Heart left ventricle (tissue), 16 donors: ENCODE data around the gene ASB10. TPM values are rescaled to one million over a fixed set of nuclear protein-coding genes. Genes with fewer than 3 reads are reported as not detected.

ENCODE experiments used
- ATAC-seq, 4 donors: fragments of 200-7000 bp; cut with Tn5 transposase; one replicate each; pipeline ENCODE4 v1.9.1; 2020 to 2022; ENCODE audit warnings: moderate library complexity in 4 of 4, mild to moderate bottlenecking in 3 of 4, moderate number of reproducible peaks in 1 of 4
- DNase-seq, 5 donors: peaks; one replicate each; pipeline ENCODE4 v3.0.0-alpha.2; 2020
- H3K27ac ChIP-seq, 12 donors: fragments of 200-600 bp; sonication (generic) in 4 of 12; one replicate each; pipeline versions ENCODE4 v1.5.0 to v1.8.0; 2016 to 2022; ENCODE audit warnings: mild to moderate bottlenecking in 2 of 12
- H3K27me3 ChIP-seq, 9 donors: fragments of 200-600 bp; sonication (generic) in 2 of 9; one replicate each; pipeline versions ENCODE4 v1.5.1 to v1.8.0; 2016 to 2022; ENCODE audit warnings: mild to moderate bottlenecking in 3 of 9
- H3K36me3 ChIP-seq, 9 donors: fragments of 200-600 bp; sonication (generic) in 2 of 9; one replicate each; pipeline versions ENCODE4 v1.5.0 to v1.8.0; 2018 to 2022; ENCODE audit warnings: mild to moderate bottlenecking in 2 of 9
- H3K4me1 ChIP-seq, 12 donors: fragments of 200-600 bp; sonication (generic) in 4 of 12; one replicate each; pipeline versions ENCODE4 v1.5.0 to v1.8.0; 2016 to 2022; ENCODE audit warnings: mild to moderate bottlenecking in 3 of 12
- H3K4me3 ChIP-seq, 12 donors: fragments of 200-600 bp; sonication (generic) in 4 of 12; one replicate each; pipeline versions ENCODE4 v1.5.0 to v1.8.0; 2017 to 2022; ENCODE audit warnings: mild to moderate bottlenecking in 9 of 12, moderate library complexity in 4 of 12
- H3K9me3 ChIP-seq, 12 donors: fragments of 200-600 bp; sonication (generic) in 4 of 12; one replicate each; pipeline versions ENCODE4 v1.5.0 to v1.8.0; 2016 to 2022; ENCODE audit warnings: mild to moderate bottlenecking in 1 of 12
- CTCF ChIP-seq, 12 donors: fragments of 200-600 bp; sonication (generic) in 4 of 12; IDR thresholded peaks; one replicate each; pipeline versions ENCODE4 v1.5.0 to v1.8.0; 2018 to 2022; ENCODE audit warnings: antibody characterized with exemption in 12 of 12, mild to moderate bottlenecking in 5 of 12
- POLR2A ChIP-seq, 2 donors: fragments of 450-650 bp; IDR thresholded peaks; one replicate each; pipeline ENCODE4 v1.6.1; 2017; ENCODE audit warnings: antibody characterized with exemption in 2 of 2, mild to moderate bottlenecking in 2 of 2, moderate library complexity in 2 of 2
- WGBS, 4 donors: extraction: QIAGEN DNeasy Blood & Tissue Kit in 2 of 4; methylation state at CpG; one replicate each; pipeline versions ENCODE4 v1.1.5 to v1.1.7; 2013 to 2018; 5-methylcytosine and 5-hydroxymethylcytosine counted together
- intact Hi-C, 10 donors: fragments of 100-400 bp; cut with DNase I; formaldehyde crosslinking; loops; one replicate each; pipeline versions ENCODE4 v1.11.1 to v1.14.2; 2022
- polyA plus RNA-seq, 2 donors: library from polyadenylated mRNA; stranded (reverse); fragments of 200-250 nt; gene quantifications; one replicate each; pipeline ENCODE4 v1.2.3, GENCODE V29; 2013
- total RNA-seq, 9 donors: library from RNA; depleted of rRNA in 2 of 9; stranded (reverse); fragments of >200 nt in 2 of 9; fragmentation: NEBNext Ultra II Directional in 3 of 9; extraction: Animal tissue kit (Norgen Biotek cat#: 25700) in 3 of 9; gene quantifications; one replicate each; pipeline versions ENCODE4 v1.1.0 to v1.2.4, GENCODE V29; 2016 to 2023
- donor health status: ischemic (EF 13 %, LVEDD 7.1; RV severe dilation, severe dysfunction).
- donor health status: healthy with polysubstance abuse.
- donor health status: DM: no; HTN: yes; CAD: no.
- donor health status: DM: no; HTN: no; CAD: no.
- donor health status: ischemic (EF 25% LVEDD 6.9; RV normal size, moderate dysfunction).
- donor health status: ischemic (EF 25% LVEDD 5.7; RV mildly dilated, moderate dysfunction).
- donor health status: healthy.
- donor health status: DM: yes; HTN: yes; CAD: no.
- donor health status: ischemic (EF 35%, LVEDD 5.7; RV mildly dilated, moderate dysfunction).
- donor health status: nonischemic (EF 11% LVEDD 7.7; RV severe dilation, severe dysfunction).
- donor health status: DM: yes; HTN: yes; CAD: no.
- donor health status: PGD.
- donor health status: ischemic (EF 29% LVEDD 5.4; RV normal size, mild dysfunction).
- donor health status: nonischemic (EF 23%, LVEDD 6.1; RV moderate dilation, normal function).

The ASB10 gene
- total and polyA plus RNA-seq, 11 donors = 6.9 to 37.1 (median 25.5) TPM

- intact Hi-C loops = no loop called here
- no peak overlapping the region for H3K4me3 ChIP-seq
- no peaks in the 10 kb centered on the region for H3K9me3 ChIP-seq
- H3K27me3 ChIP-seq = peaks cover 0 to 14% (median 5%) of the 10 kb centered on the region in 9 donors
- H3K4me1 ChIP-seq = no peaks in the 10 kb centered on the region
- H3K36me3 ChIP-seq = peaks cover 0 to 17% (median 11%) of the 10 kb centered on the region in 9 donors
- 72 to 79% (median 74%) methylated on average over 9 of the region's 9 CpGs for whole genome bisulfite sequencing, 4 donors
- TF ChIP-seq CTCF (IDR thresholded peaks at IDR 0.05) (no peak), POLR2A (IDR thresholded peaks at IDR 0.05) (no peak)
- DNase-seq (no peak), ATAC-seq (no peak)
- H3K27ac ChIP-seq = no peak overlapping the region
Measured at GRCh38 chr7:151208253-151208862, 21.3 kb upstream of the ASB10 start.

- 80 to 93% (median 85%) methylated on average over 9 to 12 of the region's 12 CpGs for WGBS, 4 donors
- H3K27me3 ChIP-seq = peaks cover 0 to 20% (median 5%) of the 10 kb centered on the region in 9 donors
- H3K36me3 ChIP-seq = peaks cover 0 to 11% (median 6%) of the 10 kb centered on the region in 9 donors
- intact Hi-C loops = no loop called here
- H3K27ac ChIP-seq = no peak overlapping the region
- H3K9me3 ChIP-seq = no peaks in the 10 kb centered on the region
- ATAC-seq (no peak), DNase-seq (no peak)
- TF ChIP-seq CTCF (IDR thresholded peaks at IDR 0.05) (no peak), POLR2A (IDR thresholded peaks at IDR 0.05) (no peak)
- no peaks in the 10 kb centered on the region for H3K4me1 ChIP-seq
- no peak overlapping the region for H3K4me3 ChIP-seq
Measured at GRCh38 chr7:151207804-151208203, 20.8 kb upstream of the ASB10 start.

DNA sequence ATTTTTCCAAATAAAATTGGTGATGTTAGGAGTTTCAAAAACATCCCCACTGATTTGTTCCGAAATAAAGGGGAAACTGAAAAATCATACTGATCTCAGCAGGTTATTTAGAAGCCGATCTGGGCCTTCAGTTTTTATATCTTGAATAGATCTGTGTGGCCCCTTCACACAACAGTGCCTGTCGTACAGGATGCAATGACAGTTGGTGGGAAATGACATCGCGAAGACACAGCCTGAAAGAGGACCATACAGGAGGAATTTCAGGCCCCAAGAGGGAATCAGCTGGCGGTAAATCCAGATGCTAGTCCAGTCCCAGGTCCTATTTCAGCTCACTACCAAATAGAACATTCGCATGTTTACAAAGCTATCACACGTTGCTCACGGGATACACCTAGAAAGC is 20.3 kb upstream of the ASB10 start:
- H3K4me1 ChIP-seq = no peaks in the 10 kb centered on the region
- H3K4me3 ChIP-seq = no peak overlapping the region
- H3K36me3 ChIP-seq = peaks cover 0 to 6% (median under 1%) of the 10 kb centered on the region in 9 donors
- no peak overlapping the region for H3K27ac ChIP-seq
- no peak for TF ChIP-seq CTCF (IDR thresholded peaks at IDR 0.05)
- TF ChIP-seq POLR2A (IDR thresholded peaks at IDR 0.05) = no peak
- intact Hi-C loops = no loop called here
- ATAC-seq (no peak), DNase-seq (no peak)
- H3K27me3 ChIP-seq = peaks cover 0 to 24% (median 5%) of the 10 kb centered on the region in 9 donors
- WGBS, 4 donors = 60 to 74% (median 69%) methylated on average over 9 of the region's 9 CpGs
- H3K9me3 ChIP-seq = no peaks in the 10 kb centered on the region

DNA sequence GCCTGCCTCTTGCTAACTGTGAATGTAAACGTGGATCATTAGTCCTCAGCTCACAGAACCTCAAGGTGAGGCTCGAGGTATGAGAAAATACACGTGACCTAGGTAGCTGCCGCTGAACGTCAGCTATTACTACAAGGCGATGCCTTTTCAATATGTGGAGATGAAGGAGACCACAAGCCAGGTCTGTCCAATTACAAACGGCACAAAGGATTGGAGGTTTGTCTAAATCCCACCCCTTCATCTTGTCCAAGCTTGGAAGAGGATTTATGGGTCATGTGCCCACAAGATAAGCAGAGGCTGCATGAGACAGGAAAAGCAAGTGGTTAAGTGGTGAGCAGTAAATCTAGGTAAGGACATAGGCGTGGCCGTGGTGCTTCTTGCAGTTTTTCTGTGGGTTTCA is 19.9 kb upstream of the ASB10 start:
- H3K4me3 ChIP-seq = no peak overlapping the region
- H3K9me3 ChIP-seq = no peaks in the 10 kb centered on the region
- H3K4me1 ChIP-seq = no peaks in the 10 kb centered on the region
- DNase-seq (no peak), ATAC-seq (no peak)
- H3K36me3 ChIP-seq = peaks cover 0 to 2% (median 0%) of the 10 kb centered on the region in 9 donors
- H3K27me3 ChIP-seq = peaks cover 0 to 25% (median 5%) of the 10 kb centered on the region in 9 donors
- no peak overlapping the region for H3K27ac ChIP-seq
- TF ChIP-seq CTCF (IDR thresholded peaks at IDR 0.05) (no peak), POLR2A (IDR thresholded peaks at IDR 0.05) (no peak)
- intact Hi-C loops = no loop called here
- 62 to 73% (median 66%) methylated on average over 9 of the region's 9 CpGs for WGBS, 4 donors
